Type B pancreatic cell (in vitro differentiated cells): Measurements from ENCODE around the gene SHCBP1L. TPM values are rescaled to one million over a fixed set of nuclear protein-coding genes. Genes with fewer than 3 reads are reported as not detected.

Experiments
- DNase-seq: peaks from one replicate; pipeline ENCODE4 v3.0.0; 2021; ENCODE audit warnings: mixed read lengths; ENCODE audit not compliant: unreplicated experiment; ENCODE audit errors: extremely low spot score
- H3K27ac Mint-ChIP-seq: 2 replicates; pipeline ENCODE4 v1.8.0; 2021; ENCODE audit warnings: mild to moderate bottlenecking, mixed read lengths
- H3K27me3 Mint-ChIP-seq: 2 replicates; pipeline ENCODE4 v1.8.0; 2021; ENCODE audit warnings: mixed read lengths
- H3K36me3 Mint-ChIP-seq: 2 replicates; pipeline ENCODE4 v1.8.0; 2021; ENCODE audit warnings: mixed read lengths
- H3K4me1 Mint-ChIP-seq: one replicate; pipeline ENCODE4 v1.8.0; 2021; ENCODE audit warnings: mixed read lengths; ENCODE audit not compliant: unreplicated experiment
- H3K4me3 Mint-ChIP-seq: 2 replicates; pipeline ENCODE4 v1.8.0; 2021; ENCODE audit warnings: mild to moderate bottlenecking, mixed read lengths
- H3K9me3 Mint-ChIP-seq: 2 replicates; pipeline ENCODE4 v1.8.0; 2021; ENCODE audit warnings: mixed read lengths
- total RNA-seq: library from RNA; stranded (reverse); gene quantifications from 2 replicates; pipeline ENCODE4 v1.2.1, GENCODE V29; 2021; ENCODE audit warnings: low replicate concordance
- TF ChIP-seq, protein P1 (sequence below): fragments of 200-600 bp; sonication (generic); conservative IDR thresholded peaks from 2 replicates; pipeline ENCODE4 v1.5.0; 2021; ENCODE audit warnings: antibody characterized with exemption, mild to moderate bottlenecking

Gene SHCBP1L
- total RNA-seq, 1 donor from 2014 or later, result not detected

DNA sequence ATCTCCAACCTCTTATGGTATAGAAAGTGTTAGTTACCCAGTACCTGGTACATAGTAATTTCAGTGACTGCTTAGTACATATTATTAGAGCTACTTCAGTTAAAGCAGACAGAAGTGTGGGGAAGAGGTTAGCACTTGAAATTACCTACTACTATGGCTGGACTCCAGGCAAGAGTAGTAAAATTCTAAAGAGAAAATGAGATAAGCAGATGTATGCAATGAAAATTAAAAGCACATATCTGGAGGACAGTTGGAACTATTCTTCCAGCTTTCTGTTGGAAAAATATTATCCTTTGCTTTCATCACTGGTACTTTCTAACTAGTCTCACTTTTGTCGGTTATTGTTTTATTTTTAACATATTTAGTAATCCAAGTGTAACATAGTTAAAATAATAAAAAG lies 90.1 kb downstream of the SHCBP1L start:
- no peaks in the 10 kb centered on the region for H3K9me3 Mint-ChIP-seq
- H3K27me3 Mint-ChIP-seq, result no peaks in the 10 kb centered on the region
- no peak overlapping the region for H3K4me3 Mint-ChIP-seq
- no peak for DNase-seq
- TF ChIP-seq, protein P1, sequence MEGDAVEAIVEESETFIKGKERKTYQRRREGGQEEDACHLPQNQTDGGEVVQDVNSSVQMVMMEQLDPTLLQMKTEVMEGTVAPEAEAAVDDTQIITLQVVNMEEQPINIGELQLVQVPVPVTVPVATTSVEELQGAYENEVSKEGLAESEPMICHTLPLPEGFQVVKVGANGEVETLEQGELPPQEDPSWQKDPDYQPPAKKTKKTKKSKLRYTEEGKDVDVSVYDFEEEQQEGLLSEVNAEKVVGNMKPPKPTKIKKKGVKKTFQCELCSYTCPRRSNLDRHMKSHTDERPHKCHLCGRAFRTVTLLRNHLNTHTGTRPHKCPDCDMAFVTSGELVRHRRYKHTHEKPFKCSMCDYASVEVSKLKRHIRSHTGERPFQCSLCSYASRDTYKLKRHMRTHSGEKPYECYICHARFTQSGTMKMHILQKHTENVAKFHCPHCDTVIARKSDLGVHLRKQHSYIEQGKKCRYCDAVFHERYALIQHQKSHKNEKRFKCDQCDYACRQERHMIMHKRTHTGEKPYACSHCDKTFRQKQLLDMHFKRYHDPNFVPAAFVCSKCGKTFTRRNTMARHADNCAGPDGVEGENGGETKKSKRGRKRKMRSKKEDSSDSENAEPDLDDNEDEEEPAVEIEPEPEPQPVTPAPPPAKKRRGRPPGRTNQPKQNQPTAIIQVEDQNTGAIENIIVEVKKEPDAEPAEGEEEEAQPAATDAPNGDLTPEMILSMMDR, result no peak
- no peaks in the 10 kb centered on the region for H3K4me1 Mint-ChIP-seq
- H3K36me3 Mint-ChIP-seq, result peaks cover 68% of the 10 kb centered on the region
- no peak overlapping the region for H3K27ac Mint-ChIP-seq

DNA sequence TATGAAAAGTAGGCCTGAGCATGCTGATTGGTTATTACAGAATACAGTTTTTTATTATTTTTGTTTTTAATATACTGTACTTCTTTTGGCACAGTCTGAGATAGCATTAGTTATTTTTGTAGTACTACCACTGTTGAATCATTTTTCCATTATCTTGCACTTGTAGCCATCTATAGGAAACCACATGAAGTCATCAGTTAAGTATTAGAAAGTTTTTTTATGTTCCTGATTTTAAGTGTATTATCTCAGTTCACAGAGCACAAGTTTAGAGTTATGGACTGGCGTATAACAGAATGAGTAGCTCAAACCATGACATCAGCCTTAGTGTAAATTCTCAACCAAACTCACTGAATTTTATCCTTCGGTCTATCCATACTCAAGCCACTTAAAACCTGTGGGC lies 91.0 kb downstream of the SHCBP1L start:
- no peaks in the 10 kb centered on the region for H3K4me1 Mint-ChIP-seq
- H3K27ac Mint-ChIP-seq, result no peak overlapping the region
- H3K36me3 Mint-ChIP-seq, result peaks cover 72% of the 10 kb centered on the region

DNA sequence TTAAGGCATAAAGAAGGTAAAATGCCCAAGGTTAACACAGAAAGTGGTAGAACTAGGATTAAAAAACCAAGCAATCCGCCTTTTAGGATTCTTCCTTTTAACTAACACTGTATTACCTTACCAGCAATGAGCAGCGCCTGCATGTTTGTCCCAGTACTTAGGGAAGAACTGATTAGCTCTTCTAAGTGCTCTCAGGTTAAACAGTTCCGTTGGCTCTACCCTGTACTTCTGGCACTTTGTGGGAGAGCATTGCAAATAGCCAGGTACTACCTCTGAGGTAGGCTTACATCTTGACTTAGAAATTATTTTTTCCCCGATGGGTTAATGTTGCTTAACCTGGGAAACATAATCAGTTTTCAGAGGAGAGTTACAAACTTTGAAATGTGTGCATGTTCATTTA lies 92.3 kb downstream of the SHCBP1L start:
- no peaks in the 10 kb centered on the region for H3K4me1 Mint-ChIP-seq
- no peaks in the 10 kb centered on the region for H3K9me3 Mint-ChIP-seq
- TF ChIP-seq, protein P1, result no peak
- no peak overlapping the region for H3K4me3 Mint-ChIP-seq
- no peak for DNase-seq
- no peaks in the 10 kb centered on the region for H3K27me3 Mint-ChIP-seq
- H3K36me3 Mint-ChIP-seq, result peaks cover 60% of the 10 kb centered on the region
- H3K27ac Mint-ChIP-seq, result no peak overlapping the region

More for the DNA sequence above, 91.0 kb downstream of the SHCBP1L start:
- no peaks in the 10 kb centered on the region for H3K27me3 Mint-ChIP-seq
- DNase-seq, result no peak
- H3K9me3 Mint-ChIP-seq, result no peaks in the 10 kb centered on the region
- TF ChIP-seq, protein P1, result no peak
- no peak overlapping the region for H3K4me3 Mint-ChIP-seq

DNA sequence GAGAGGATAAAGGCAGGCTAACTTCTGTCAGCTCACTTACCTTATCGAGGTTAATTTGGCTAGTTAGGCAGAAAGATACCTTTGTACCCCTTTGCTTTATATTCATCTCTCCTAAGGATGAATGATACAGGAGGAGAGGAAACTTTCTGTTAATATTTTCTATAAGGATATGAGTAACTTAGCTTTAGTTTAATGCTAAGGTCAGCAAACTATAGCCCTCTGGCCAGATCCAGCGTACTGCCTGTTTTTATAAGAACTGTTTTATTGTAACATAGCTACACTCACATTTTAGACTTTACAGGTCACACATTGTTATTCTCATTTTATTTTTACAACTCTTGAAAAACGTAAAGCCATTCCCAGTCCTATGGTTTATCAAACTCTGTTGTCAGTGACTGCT lies 95.8 kb downstream of the SHCBP1L start:
- TF ChIP-seq, protein P1, result no peak
- H3K27me3 Mint-ChIP-seq, result no peaks in the 10 kb centered on the region
- H3K4me3 Mint-ChIP-seq, result no peak overlapping the region
- H3K9me3 Mint-ChIP-seq, result no peaks in the 10 kb centered on the region
- H3K27ac Mint-ChIP-seq, result no peak overlapping the region
- H3K4me1 Mint-ChIP-seq, result no peaks in the 10 kb centered on the region
- no peak for DNase-seq
- peaks cover 61% of the 10 kb centered on the region for H3K36me3 Mint-ChIP-seq

DNA sequence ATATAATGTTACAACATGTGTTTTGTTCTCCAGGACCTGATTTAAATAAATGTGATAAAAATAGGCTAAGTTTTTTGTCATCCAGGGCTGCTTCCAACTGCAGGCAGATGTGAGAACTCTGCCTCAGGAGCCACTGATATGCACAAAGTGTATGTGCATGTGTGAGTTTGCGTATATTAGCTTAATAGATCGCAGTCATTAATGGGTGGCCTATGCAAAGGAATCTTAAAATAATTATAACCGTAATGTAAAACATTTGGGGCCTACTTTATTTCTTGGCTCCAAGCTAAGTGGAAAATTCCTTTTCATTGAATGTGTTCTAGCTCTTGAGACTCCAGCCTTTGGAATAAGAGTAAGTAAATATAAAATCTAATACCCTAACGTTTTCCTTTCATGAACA lies 97.1 kb downstream of the SHCBP1L start:
- TF ChIP-seq, protein P1, result no peak
- peaks cover 60% of the 10 kb centered on the region for H3K36me3 Mint-ChIP-seq
- no peaks in the 10 kb centered on the region for H3K9me3 Mint-ChIP-seq
- no peaks in the 10 kb centered on the region for H3K4me1 Mint-ChIP-seq
- H3K27me3 Mint-ChIP-seq, result no peaks in the 10 kb centered on the region
- no peak overlapping the region for H3K27ac Mint-ChIP-seq
- no peak overlapping the region for H3K4me3 Mint-ChIP-seq
- DNase-seq, result no peak

DNA sequence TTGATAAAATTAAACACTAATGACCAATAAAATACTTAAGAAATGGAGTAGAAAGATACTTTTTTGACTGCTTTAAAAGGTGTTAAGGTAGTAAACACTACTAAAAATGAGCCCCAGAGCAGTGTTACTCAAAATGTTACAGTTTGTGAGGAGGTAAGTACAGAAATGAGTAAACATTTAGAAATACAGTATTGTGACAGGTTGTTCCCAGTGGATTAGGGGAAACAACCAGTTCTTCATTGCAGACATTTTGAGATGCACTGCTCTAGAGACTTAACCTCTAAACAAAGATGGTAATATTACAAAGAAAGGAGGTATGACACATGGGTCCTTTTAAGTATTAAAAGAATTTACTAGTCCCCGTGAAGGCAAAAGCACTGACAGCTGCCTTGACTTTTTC lies 101.1 kb downstream of the SHCBP1L start:
- no peak overlapping the region for H3K4me3 Mint-ChIP-seq
- peaks cover 47% of the 10 kb centered on the region for H3K36me3 Mint-ChIP-seq
- no peak overlapping the region for H3K27ac Mint-ChIP-seq

More for the DNA sequence above, 101.1 kb downstream of the SHCBP1L start:
- H3K4me1 Mint-ChIP-seq, result no peaks in the 10 kb centered on the region
- H3K9me3 Mint-ChIP-seq, result no peaks in the 10 kb centered on the region
- no peak for DNase-seq
- no peaks in the 10 kb centered on the region for H3K27me3 Mint-ChIP-seq
- TF ChIP-seq, protein P1, result no peak
